Measurements from ENCODE around the gene ZSCAN1. TPM values are rescaled to one million over a fixed set of nuclear protein-coding genes. Genes with fewer than 3 reads are reported as not detected.

ZSCAN1 gene
- total RNA-seq, 1 experiment from 2014 or later = not detected

DNA sequence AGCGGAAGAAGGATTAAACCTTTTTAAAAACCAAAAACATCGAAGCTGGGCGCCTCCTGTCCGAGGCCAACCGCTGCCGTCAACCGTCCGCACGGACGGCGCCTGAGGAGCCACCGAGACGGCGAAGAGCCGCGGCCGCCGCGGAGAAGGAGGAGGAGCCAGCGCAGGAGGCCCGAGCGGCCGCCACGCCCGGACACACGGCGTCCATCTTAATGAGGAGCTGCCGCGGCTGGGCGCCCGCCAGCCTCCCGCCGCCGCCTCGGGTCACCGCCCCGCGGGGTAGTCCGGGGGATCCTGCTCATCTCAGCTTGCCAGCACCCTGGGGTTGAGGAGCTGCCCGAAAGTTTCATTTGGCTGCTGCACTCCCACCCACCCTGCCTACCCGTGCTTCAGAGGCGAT lies 10.6 kb downstream of the ZSCAN1 start:
- BruUV-seq (replicated peaks) = no TSS peak
- in situ Hi-C loops (cut with HindIII; ENCODE audit: low pct_unique_long_range_greater_than_20kb, low sequenced_read_pairs) = no loop called here
- H3K27ac ChIP-seq (ENCODE audit: low read length) = no peak overlapping the region
- ChIA-PET POLR2A (no interaction called here), CTCF (no interaction called here)
- H3K9me3 ChIP-seq (ENCODE audit: control insufficient read depth, insufficient read depth, low read depth, low read length) = peaks cover 6% of the 10 kb centered on the region; the same call in 1 of the 2 replicates
- H3K4me3 ChIP-seq (ENCODE audit: low read depth in 2 of 2, low read length in 2 of 2) = no peak overlapping the region
- no peaks in the 10 kb centered on the region for H3K36me3 ChIP-seq (ENCODE audit: control insufficient read depth, insufficient read depth, low read length)
- H3K4me1 ChIP-seq (ENCODE audit: control insufficient read depth, insufficient read depth, low read length) = no peaks in the 10 kb centered on the region
- TF ChIP-seq, protein P1, sequence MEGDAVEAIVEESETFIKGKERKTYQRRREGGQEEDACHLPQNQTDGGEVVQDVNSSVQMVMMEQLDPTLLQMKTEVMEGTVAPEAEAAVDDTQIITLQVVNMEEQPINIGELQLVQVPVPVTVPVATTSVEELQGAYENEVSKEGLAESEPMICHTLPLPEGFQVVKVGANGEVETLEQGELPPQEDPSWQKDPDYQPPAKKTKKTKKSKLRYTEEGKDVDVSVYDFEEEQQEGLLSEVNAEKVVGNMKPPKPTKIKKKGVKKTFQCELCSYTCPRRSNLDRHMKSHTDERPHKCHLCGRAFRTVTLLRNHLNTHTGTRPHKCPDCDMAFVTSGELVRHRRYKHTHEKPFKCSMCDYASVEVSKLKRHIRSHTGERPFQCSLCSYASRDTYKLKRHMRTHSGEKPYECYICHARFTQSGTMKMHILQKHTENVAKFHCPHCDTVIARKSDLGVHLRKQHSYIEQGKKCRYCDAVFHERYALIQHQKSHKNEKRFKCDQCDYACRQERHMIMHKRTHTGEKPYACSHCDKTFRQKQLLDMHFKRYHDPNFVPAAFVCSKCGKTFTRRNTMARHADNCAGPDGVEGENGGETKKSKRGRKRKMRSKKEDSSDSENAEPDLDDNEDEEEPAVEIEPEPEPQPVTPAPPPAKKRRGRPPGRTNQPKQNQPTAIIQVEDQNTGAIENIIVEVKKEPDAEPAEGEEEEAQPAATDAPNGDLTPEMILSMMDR (IDR thresholded peaks at IDR 0.05) = no peak
- TF ChIP-seq TCF7L2 (IDR thresholded peaks at IDR 0.05; ENCODE audit: low read depth, low read length) = no peak
- no peak for TF ChIP-seq POLR2AphosphoS5 (IDR thresholded peaks at IDR 0.05; ENCODE audit: low read depth, low read length)
- TF ChIP-seq, protein P2, sequence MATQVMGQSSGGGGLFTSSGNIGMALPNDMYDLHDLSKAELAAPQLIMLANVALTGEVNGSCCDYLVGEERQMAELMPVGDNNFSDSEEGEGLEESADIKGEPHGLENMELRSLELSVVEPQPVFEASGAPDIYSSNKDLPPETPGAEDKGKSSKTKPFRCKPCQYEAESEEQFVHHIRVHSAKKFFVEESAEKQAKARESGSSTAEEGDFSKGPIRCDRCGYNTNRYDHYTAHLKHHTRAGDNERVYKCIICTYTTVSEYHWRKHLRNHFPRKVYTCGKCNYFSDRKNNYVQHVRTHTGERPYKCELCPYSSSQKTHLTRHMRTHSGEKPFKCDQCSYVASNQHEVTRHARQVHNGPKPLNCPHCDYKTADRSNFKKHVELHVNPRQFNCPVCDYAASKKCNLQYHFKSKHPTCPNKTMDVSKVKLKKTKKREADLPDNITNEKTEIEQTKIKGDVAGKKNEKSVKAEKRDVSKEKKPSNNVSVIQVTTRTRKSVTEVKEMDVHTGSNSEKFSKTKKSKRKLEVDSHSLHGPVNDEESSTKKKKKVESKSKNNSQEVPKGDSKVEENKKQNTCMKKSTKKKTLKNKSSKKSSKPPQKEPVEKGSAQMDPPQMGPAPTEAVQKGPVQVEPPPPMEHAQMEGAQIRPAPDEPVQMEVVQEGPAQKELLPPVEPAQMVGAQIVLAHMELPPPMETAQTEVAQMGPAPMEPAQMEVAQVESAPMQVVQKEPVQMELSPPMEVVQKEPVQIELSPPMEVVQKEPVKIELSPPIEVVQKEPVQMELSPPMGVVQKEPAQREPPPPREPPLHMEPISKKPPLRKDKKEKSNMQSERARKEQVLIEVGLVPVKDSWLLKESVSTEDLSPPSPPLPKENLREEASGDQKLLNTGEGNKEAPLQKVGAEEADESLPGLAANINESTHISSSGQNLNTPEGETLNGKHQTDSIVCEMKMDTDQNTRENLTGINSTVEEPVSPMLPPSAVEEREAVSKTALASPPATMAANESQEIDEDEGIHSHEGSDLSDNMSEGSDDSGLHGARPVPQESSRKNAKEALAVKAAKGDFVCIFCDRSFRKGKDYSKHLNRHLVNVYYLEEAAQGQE (IDR thresholded peaks at IDR 0.05; ENCODE audit: insufficient read depth in 1 of 2, low read depth in 2 of 2, low read length in 1 of 2) = no peak
- no peak for TF ChIP-seq SIN3A (IDR thresholded peaks at IDR 0.05; ENCODE audit: borderline replicate concordance, insufficient read depth, low read depth, low read length)
- ATAC-seq (no peak), DNase-seq (ENCODE audit: low read depth, low spot score) (no peak)
- intact Hi-C loops (cut with micrococcal nuclease; ENCODE audit: unreplicated experiment) = no loop called here
- no peaks in the 10 kb centered on the region for H3K27me3 ChIP-seq (ENCODE audit: control insufficient read depth, insufficient read depth, low read length)

DNA sequence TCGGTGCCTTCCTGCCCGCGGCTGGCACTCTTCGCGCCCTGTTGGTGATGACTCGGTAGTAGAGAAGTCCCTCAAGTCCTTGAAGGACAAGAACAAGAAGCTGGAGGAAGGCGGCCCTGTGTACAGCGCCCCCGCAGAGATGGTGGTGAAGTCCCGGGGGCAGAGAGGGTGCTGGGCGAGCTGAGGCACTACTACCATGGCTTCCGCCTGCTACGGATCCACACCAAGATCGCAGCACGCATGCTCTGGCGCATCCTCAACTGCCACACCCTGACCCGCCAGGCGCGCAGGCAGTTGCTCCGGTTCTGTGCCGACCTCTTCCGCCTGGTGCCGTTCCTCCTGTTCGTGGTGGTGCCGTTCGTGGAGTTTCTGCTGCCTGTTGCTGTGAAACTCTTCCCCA lies 11.1 kb downstream of the ZSCAN1 start:
- POLR2A ChIA-PET = no interaction called here
- intact Hi-C loops (cut with micrococcal nuclease; ENCODE audit: unreplicated experiment) = no loop called here
- Histone ChIP-seq H3K27me3 (ENCODE audit: control insufficient read depth, insufficient read depth, low read length) (no peaks in the 10 kb centered on the region), H3K4me1 (ENCODE audit: control insufficient read depth, insufficient read depth, low read length) (no peaks in the 10 kb centered on the region), H3K27ac (ENCODE audit: low read length) (no peak overlapping the region), H3K4me3 (ENCODE audit: low read depth in 2 of 2, low read length in 2 of 2) (no peak overlapping the region), H3K36me3 (ENCODE audit: control insufficient read depth, insufficient read depth, low read length) (no peaks in the 10 kb centered on the region), H3K9me3 (ENCODE audit: control insufficient read depth, insufficient read depth, low read depth, low read length) (peaks cover 6% of the 10 kb centered on the region; the same call in 1 of the 2 replicates)
- ATAC-seq (no peak), DNase-seq (ENCODE audit: low read depth, low spot score) (no peak)
- BruUV-seq (replicated peaks) = no TSS peak
- in situ Hi-C loops (cut with HindIII; ENCODE audit: low pct_unique_long_range_greater_than_20kb, low sequenced_read_pairs) = no loop called here
- TF ChIP-seq, protein P2 (IDR thresholded peaks at IDR 0.05; ENCODE audit: insufficient read depth in 1 of 2, low read depth in 2 of 2, low read length in 1 of 2) = no peak
- TF ChIP-seq TCF7L2 (IDR thresholded peaks at IDR 0.05; ENCODE audit: low read depth, low read length) = no peak
- TF ChIP-seq, protein P1 (IDR thresholded peaks at IDR 0.05) = no peak
- TF ChIP-seq POLR2AphosphoS5 (IDR thresholded peaks at IDR 0.05; ENCODE audit: low read depth, low read length) = no peak
- CTCF ChIA-PET = no interaction called here
